ENCODE data around the gene RAD51B.

Gene RAD51B

DNA sequence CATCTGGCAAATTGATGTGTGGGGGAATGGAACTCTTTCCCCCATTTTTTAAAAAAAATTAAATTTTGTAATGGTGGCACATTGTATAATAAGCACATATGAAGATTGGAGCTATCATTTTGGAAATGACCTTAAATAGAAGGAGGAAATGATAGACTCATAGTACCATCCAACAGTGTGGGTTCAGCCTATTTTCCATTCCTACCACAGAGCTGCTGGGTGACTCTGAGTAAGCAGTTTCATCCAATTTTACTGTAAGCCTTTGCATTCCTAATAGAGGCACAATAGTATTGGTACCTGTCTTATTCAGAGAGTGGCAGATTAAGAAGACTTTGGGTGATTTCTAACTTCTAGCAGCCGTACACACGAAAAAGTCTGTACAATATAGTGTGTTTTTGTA, 304.5 kb downstream of the RAD51B start:
- Histone ChIP-seq H3K4me3 (ENCODE audit: low read depth, low read length) (no peak overlapping the region), H3K9me3 (ENCODE audit: control insufficient read depth, insufficient read depth, low read depth, low read length) (no peaks in the 10 kb centered on the region; the same call in 1 of the 2 replicates), H3K4me1 (ENCODE audit: control insufficient read depth, insufficient read depth, low read length) (peaks cover 12% of the 10 kb centered on the region; the same call in 1 of the 2 replicates), H3K36me3 (ENCODE audit: control insufficient read depth in 2 of 2, insufficient read depth in 1 of 2, low read length in 2 of 2) (no peaks in the 10 kb centered on the region; a peak in 1 of 3 replicates), H3K27ac (ENCODE audit: extremely low read depth, low read depth, low read length) (no peak overlapping the region)
- TF ChIP-seq ZNF266 (tag by site-specific recombination; IDR thresholded peaks at IDR 0.05; ENCODE audit: low read depth): no peak
- no peak for TF ChIP-seq ZNF837 (tag by site-specific recombination; IDR thresholded peaks at IDR 0.05)
- no peak for TF ChIP-seq ZBTB48 (tag by site-specific recombination; IDR thresholded peaks at IDR 0.05)
- TF ChIP-seq ZBTB20 (tag by site-specific recombination; IDR thresholded peaks at IDR 0.05): no peak
- TF ChIP-seq, protein P1, sequence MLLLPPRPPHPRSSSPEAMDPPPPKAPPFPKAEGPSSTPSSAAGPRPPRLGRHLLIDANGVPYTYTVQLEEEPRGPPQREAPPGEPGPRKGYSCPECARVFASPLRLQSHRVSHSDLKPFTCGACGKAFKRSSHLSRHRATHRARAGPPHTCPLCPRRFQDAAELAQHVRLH (tag by site-specific recombination; IDR thresholded peaks at IDR 0.05): no peak
- TF ChIP-seq ZNF560 (tag by site-specific recombination; IDR thresholded peaks at IDR 0.05; ENCODE audit: borderline replicate concordance): no peak
- no peak for TF ChIP-seq ZNF2 (tag by site-specific recombination; IDR thresholded peaks at IDR 0.05)
- no peak for TF ChIP-seq ZNF155 (tag by site-specific recombination; IDR thresholded peaks at IDR 0.05)
- no peak for TF ChIP-seq HOXD13 (CRISPR knock-in tag; IDR thresholded peaks at IDR 0.05; ENCODE audit: borderline replicate concordance)
- TF ChIP-seq ZNF133 (tag by site-specific recombination; IDR thresholded peaks at IDR 0.05): no peak
- TF ChIP-seq KLF9 (tag by site-specific recombination; IDR thresholded peaks at IDR 0.05; ENCODE audit: low read depth): no peak
- POLR2A ChIA-PET: no interaction called here
- CTCF ChIA-PET: no interaction called here

DNA sequence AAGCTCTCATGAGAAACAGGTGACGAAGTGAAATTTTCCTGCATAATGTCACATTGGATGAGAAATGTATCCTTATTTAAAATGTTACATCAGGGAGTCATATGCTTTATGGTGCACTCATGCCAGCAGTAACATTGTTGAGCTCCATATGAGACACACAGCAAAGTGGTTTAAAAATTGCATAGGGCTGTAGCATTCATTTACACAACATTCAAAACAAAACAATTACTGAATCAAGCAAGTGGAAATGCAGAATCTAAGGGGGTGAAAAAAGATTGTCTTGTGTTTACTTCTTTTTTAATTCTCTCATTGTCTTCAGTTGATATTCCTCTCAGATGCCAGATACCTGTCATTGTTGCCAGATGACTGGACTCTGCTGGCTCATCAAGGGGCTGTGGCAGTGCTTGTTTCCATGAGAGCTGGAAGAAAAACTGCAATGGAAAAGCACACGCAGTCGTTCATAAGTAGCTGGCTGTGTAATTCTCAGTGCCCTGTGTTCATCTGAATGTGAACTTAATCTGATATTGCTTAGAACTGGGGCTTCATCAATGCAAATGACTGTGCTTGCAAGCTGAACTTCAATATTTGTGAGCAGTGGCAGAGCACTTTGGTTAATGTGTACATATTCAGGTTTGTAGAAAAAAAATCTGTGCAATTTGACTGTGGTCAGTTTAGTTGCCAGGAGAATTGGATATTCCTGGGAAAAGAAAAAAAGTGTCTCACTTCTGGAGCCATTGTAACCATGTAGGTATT, 305.6 kb downstream of the RAD51B start:
- ChIA-PET CTCF (interaction anchor here (0.5 kb wide), 1 partner anchor 1738 kb away, joined by 9 read pairs; no protein-coding TSS in a partner anchor), POLR2A (no interaction called here)
- Histone ChIP-seq H3K4me1 (ENCODE audit: control insufficient read depth, insufficient read depth, low read length) (peaks cover 12% of the 10 kb centered on the region; the same call in 1 of the 2 replicates), H3K27ac (ENCODE audit: extremely low read depth, low read depth, low read length) (no peak overlapping the region), H3K36me3 (ENCODE audit: control insufficient read depth in 2 of 2, insufficient read depth in 1 of 2, low read length in 2 of 2) (no peaks in the 10 kb centered on the region), H3K9me3 (ENCODE audit: control insufficient read depth, insufficient read depth, low read depth, low read length) (no peaks in the 10 kb centered on the region; the same call in 1 of the 2 replicates), H3K4me3 (ENCODE audit: low read depth, low read length) (no peak overlapping the region)
- TF ChIP-seq ZNF571 (tag by site-specific recombination; IDR thresholded peaks at IDR 0.05): no peak
- 0 out of 2 replicates have a peak, but pooled peaks have one; percentile 51 for TF ChIP-seq SCRT2 (tag by site-specific recombination; IDR thresholded peaks at IDR 0.05)

DNA sequence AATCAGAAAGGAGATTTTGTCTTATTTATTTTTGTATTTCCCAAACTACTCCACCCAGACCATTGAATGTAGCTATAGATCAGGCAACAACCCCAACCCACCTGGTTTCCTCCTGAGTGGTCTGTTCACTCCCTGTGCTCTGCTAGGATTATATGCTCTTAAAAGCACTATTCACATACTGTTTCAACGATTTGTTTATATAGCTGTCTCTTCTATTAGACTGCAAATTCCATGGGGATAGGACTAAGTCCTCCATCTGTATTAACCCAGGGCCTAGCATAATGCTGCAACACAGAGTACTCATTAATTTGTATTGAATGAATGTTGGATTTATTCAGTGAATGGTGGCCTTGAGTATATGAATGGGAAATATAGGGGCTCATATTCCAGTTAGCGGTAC, 307.6 kb downstream of the RAD51B start:
- Histone ChIP-seq H3K27ac (ENCODE audit: extremely low read depth, low read depth, low read length) (no peak overlapping the region), H3K4me3 (ENCODE audit: low read depth, low read length) (no peak overlapping the region), H3K4me1 (ENCODE audit: control insufficient read depth, insufficient read depth, low read length) (peaks cover 12% of the 10 kb centered on the region; the same call in 1 of the 2 replicates), H3K9me3 (ENCODE audit: control insufficient read depth, insufficient read depth, low read depth, low read length) (no peaks in the 10 kb centered on the region), H3K36me3 (ENCODE audit: control insufficient read depth in 2 of 2, insufficient read depth in 1 of 2, low read length in 2 of 2) (no peaks in the 10 kb centered on the region)
- CTCF ChIA-PET: no interaction called here
- POLR2A ChIA-PET: no interaction called here
- no peak for TF ChIP-seq HOXC10 (CRISPR knock-in tag; IDR thresholded peaks at IDR 0.05)
- TF ChIP-seq ZNF2 (tag by site-specific recombination; IDR thresholded peaks at IDR 0.05): no peak
- no peak for TF ChIP-seq ZNF549 (tag by site-specific recombination; IDR thresholded peaks at IDR 0.05)
- no peak for TF ChIP-seq ZNF354C (tag by site-specific recombination; IDR thresholded peaks at IDR 0.05; ENCODE audit: borderline replicate concordance, low read depth)
- TF ChIP-seq ZBTB7A (tag by site-specific recombination; IDR thresholded peaks at IDR 0.05; ENCODE audit: low read depth): no peak
- TF ChIP-seq ZNF324 (tag by site-specific recombination; IDR thresholded peaks at IDR 0.05): no peak
- no peak for TF ChIP-seq ZNF510 (tag by site-specific recombination; IDR thresholded peaks at IDR 0.05; ENCODE audit: insufficient replicate concordance)
- no peak for TF ChIP-seq GLI2 (tag by site-specific recombination; IDR thresholded peaks at IDR 0.05; ENCODE audit: borderline replicate concordance, low read depth)
- TF ChIP-seq OVOL3 (tag by site-specific recombination; IDR thresholded peaks at IDR 0.05): no peak
- no peak for TF ChIP-seq ZNF302 (tag by site-specific recombination; IDR thresholded peaks at IDR 0.05; ENCODE audit: low read depth)
- no peak for TF ChIP-seq ZNF544 (tag by site-specific recombination; IDR thresholded peaks at IDR 0.05)
- TF ChIP-seq, protein P2, sequence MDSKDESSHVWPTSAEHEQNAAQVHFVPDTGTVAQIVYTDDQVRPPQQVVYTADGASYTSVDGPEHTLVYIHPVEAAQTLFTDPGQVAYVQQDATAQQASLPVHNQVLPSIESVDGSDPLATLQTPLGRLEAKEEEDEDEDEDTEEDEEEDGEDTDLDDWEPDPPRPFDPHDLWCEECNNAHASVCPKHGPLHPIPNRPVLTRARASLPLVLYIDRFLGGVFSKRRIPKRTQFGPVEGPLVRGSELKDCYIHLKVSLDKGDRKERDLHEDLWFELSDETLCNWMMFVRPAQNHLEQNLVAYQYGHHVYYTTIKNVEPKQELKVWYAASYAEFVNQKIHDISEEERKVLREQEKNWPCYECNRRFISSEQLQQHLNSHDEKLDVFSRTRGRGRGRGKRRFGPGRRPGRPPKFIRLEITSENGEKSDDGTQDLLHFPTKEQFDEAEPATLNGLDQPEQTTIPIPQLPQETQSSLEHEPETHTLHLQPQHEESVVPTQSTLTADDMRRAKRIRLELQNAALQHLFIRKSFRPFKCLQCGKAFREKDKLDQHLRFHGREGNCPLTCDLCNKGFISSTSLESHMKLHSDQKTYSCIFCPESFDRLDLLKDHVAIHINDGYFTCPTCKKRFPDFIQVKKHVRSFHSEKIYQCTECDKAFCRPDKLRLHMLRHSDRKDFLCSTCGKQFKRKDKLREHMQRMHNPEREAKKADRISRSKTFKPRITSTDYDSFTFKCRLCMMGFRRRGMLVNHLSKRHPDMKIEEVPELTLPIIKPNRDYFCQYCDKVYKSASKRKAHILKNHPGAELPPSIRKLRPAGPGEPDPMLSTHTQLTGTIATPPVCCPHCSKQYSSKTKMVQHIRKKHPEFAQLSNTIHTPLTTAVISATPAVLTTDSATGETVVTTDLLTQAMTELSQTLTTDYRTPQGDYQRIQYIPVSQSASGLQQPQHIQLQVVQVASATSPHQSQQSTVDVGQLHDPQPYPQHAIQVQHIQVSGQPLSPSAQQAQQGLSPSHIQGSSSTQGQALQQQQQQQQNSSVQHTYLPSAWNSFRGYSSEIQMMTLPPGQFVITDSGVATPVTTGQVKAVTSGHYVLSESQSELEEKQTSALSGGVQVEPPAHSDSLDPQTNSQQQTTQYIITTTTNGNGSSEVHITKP (tag by site-specific recombination; IDR thresholded peaks at IDR 0.05): no peak

Measured in HEK293 (cell line).